Progenitor cell of endocrine pancreas (in vitro differentiated cells): Measurements from ENCODE around the gene NFATC3. TPM values are rescaled to one million over a fixed set of nuclear protein-coding genes. Genes with fewer than 3 reads are reported as not detected.

Source experiments
- DNase-seq: peaks from one replicate; pipeline ENCODE4 v3.0.0; 2021; ENCODE audit warnings: low spot score; ENCODE audit not compliant: unreplicated experiment
- H3K27ac Mint-ChIP-seq: 2 replicates; pipeline ENCODE4 v1.8.0; 2021; ENCODE audit warnings: mild to moderate bottlenecking, moderate library complexity, mixed read lengths
- H3K27me3 Mint-ChIP-seq: 2 replicates; pipeline ENCODE4 v1.8.0; 2021; ENCODE audit warnings: mixed read lengths
- H3K36me3 Mint-ChIP-seq: 2 replicates; pipeline ENCODE4 v1.8.0; 2022; ENCODE audit warnings: mixed read lengths; ENCODE audit not compliant: insufficient read depth
- H3K4me1 Mint-ChIP-seq: 2 replicates; pipeline ENCODE4 v1.8.0; 2021; ENCODE audit warnings: low read depth, mixed read lengths
- H3K4me3 Mint-ChIP-seq: 2 replicates; pipeline ENCODE4 v1.8.0; 2021; ENCODE audit warnings: low read depth, mild to moderate bottlenecking, moderate library complexity, mixed read lengths
- H3K9me3 Mint-ChIP-seq: 2 replicates; pipeline ENCODE4 v1.8.0; 2021; ENCODE audit warnings: low read depth, mixed read lengths
- CTCF ChIP-seq: fragments of 200-600 bp; sonication (generic); IDR thresholded peaks from one replicate; pipeline ENCODE4 v1.5.0; 2021; ENCODE audit warnings: antibody characterized with exemption, mild to moderate bottlenecking; ENCODE audit not compliant: unreplicated experiment
- total RNA-seq: library from RNA; stranded (reverse); gene quantifications from 2 replicates; pipeline ENCODE4 v1.2.1, GENCODE V29; 2021

NFATC3 gene
- total RNA-seq, 1 donor from 2014 or later: 51.8 TPM

- Mint-ChIP-seq H3K36me3 (peaks cover 10% of the 10 kb centered on the region), H3K9me3 (no peaks in the 10 kb centered on the region), H3K27ac (no peak overlapping the region), H3K4me1 (no peaks in the 10 kb centered on the region), H3K4me3 (no peak overlapping the region), H3K27me3 (no peaks in the 10 kb centered on the region)
- no peak for DNase-seq
- TF ChIP-seq CTCF: no peak
These were observed 15.5 kb upstream of the NFATC3 start for GRCh38 chr16:68069511-68070248.

- Mint-ChIP-seq H3K9me3 (no peaks in the 10 kb centered on the region), H3K27me3 (no peaks in the 10 kb centered on the region), H3K4me1 (no peaks in the 10 kb centered on the region), H3K36me3 (peaks cover 10% of the 10 kb centered on the region), H3K27ac (no peak overlapping the region), H3K4me3 (no peak overlapping the region)
- TF ChIP-seq CTCF: no peak
- DNase-seq: no peak
These were observed 14.9 kb upstream of the NFATC3 start for GRCh38 chr16:68070249-68070730.

- no peak overlapping the region for H3K4me3 Mint-ChIP-seq
- H3K9me3 Mint-ChIP-seq: no peaks in the 10 kb centered on the region
- H3K4me1 Mint-ChIP-seq: no peaks in the 10 kb centered on the region
- no peak overlapping the region for H3K27ac Mint-ChIP-seq
- peaks cover 10% of the 10 kb centered on the region for H3K36me3 Mint-ChIP-seq
- H3K27me3 Mint-ChIP-seq: no peaks in the 10 kb centered on the region
- no peak for TF ChIP-seq CTCF
- no peak for DNase-seq
These were observed 14.2 kb upstream of the NFATC3 start for GRCh38 chr16:68070806-68071517.

GRCh38 chr16:68071518-68071901 is 13.7 kb upstream of the NFATC3 start:
- DNase-seq: no peak

More at GRCh38 chr16:68071518-68071901, 13.7 kb upstream of the NFATC3 start:
- no peak for TF ChIP-seq CTCF
- no peak overlapping the region for H3K4me3 Mint-ChIP-seq
- no peak overlapping the region for H3K27ac Mint-ChIP-seq
- no peaks in the 10 kb centered on the region for H3K27me3 Mint-ChIP-seq
- no peaks in the 10 kb centered on the region for H3K4me1 Mint-ChIP-seq
- peaks cover 14% of the 10 kb centered on the region for H3K36me3 Mint-ChIP-seq
- H3K9me3 Mint-ChIP-seq: no peaks in the 10 kb centered on the region
